Activated naive CD4-positive, alpha-beta T cell treated with anti-CD3 and anti-CD28 coated beads, Interleukin-2, amount 50 U/mL, for 24 hours (primary cell): ENCODE results near the gene NPAS3.
"Not testable (repeated sequence)": the region's sequence is repeated elsewhere in the genome, so short reads cannot be mapped to it uniquely, and the experiment has no call there.

Experiments
- H3K27ac Mint-ChIP-seq: one replicate; pipeline ENCODE4 v1.8.0; 2021; ENCODE audit warnings: mild to moderate bottlenecking, mixed read lengths
- H3K27me3 Mint-ChIP-seq: one replicate; pipeline ENCODE4 v1.8.0; 2021; ENCODE audit warnings: mixed read lengths
- H3K36me3 Mint-ChIP-seq: one replicate; pipeline ENCODE4 v1.8.0; 2021; ENCODE audit warnings: mixed read lengths
- H3K4me1 Mint-ChIP-seq: one replicate; pipeline ENCODE4 v1.8.0; 2021; ENCODE audit warnings: mixed read lengths
- H3K4me3 Mint-ChIP-seq: one replicate; pipeline ENCODE4 v1.8.0; 2021; ENCODE audit warnings: mild to moderate bottlenecking, mixed read lengths
- H3K9me3 Mint-ChIP-seq: one replicate; pipeline ENCODE4 v1.8.0; 2021; ENCODE audit warnings: mixed read lengths

Gene NPAS3

GRCh38 chr14:33068040-33068439 is 129.4 kb downstream of the NPAS3 start:
- H3K36me3 Mint-ChIP-seq = no peaks in the 10 kb centered on the region
- no peak overlapping the region for H3K27ac Mint-ChIP-seq
- H3K4me1 Mint-ChIP-seq = no peaks in the 10 kb centered on the region
- no peaks in the 10 kb centered on the region for H3K27me3 Mint-ChIP-seq
- peaks cover 6% of the 10 kb centered on the region for H3K9me3 Mint-ChIP-seq
- H3K4me3 Mint-ChIP-seq = no peak overlapping the region

- Mint-ChIP-seq H3K9me3 (peaks cover 6% of the 10 kb centered on the region), H3K27me3 (no peaks in the 10 kb centered on the region), H3K36me3 (no peaks in the 10 kb centered on the region), H3K27ac (no peak overlapping the region), H3K4me3 (no peak overlapping the region), H3K4me1 (no peaks in the 10 kb centered on the region)
Observed at GRCh38 chr14:33068626-33069025, 129.9 kb downstream of the NPAS3 start.

GRCh38 chr14:33070475-33070874 is 131.8 kb downstream of the NPAS3 start:
- peaks cover 6% of the 10 kb centered on the region for H3K9me3 Mint-ChIP-seq
- no peak overlapping the region for H3K27ac Mint-ChIP-seq
- H3K36me3 Mint-ChIP-seq = no peaks in the 10 kb centered on the region
- no peak overlapping the region for H3K4me3 Mint-ChIP-seq
- no peaks in the 10 kb centered on the region for H3K27me3 Mint-ChIP-seq
- H3K4me1 Mint-ChIP-seq = no peaks in the 10 kb centered on the region

GRCh38 chr14:33073023-33073422 is 134.3 kb downstream of the NPAS3 start:
- Mint-ChIP-seq H3K27me3 (no peaks in the 10 kb centered on the region), H3K36me3 (no peaks in the 10 kb centered on the region), H3K27ac (no peak overlapping the region), H3K4me1 (no peaks in the 10 kb centered on the region), H3K4me3 (no peak overlapping the region), H3K9me3 (no peaks in the 10 kb centered on the region)

- Mint-ChIP-seq H3K36me3 (no peaks in the 10 kb centered on the region), H3K27ac (no peak overlapping the region), H3K4me3 (no peak overlapping the region), H3K9me3 (no peaks in the 10 kb centered on the region), H3K27me3 (no peaks in the 10 kb centered on the region), H3K4me1 (no peaks in the 10 kb centered on the region)
Observed at GRCh38 chr14:33081259-33081658, 142.6 kb downstream of the NPAS3 start.

- Mint-ChIP-seq H3K4me3 (no peak overlapping the region), H3K36me3 (no peaks in the 10 kb centered on the region), H3K27ac (no peak overlapping the region), H3K27me3 (no peaks in the 10 kb centered on the region), H3K4me1 (no peaks in the 10 kb centered on the region), H3K9me3 (peaks cover 8% of the 10 kb centered on the region)
Observed at GRCh38 chr14:33085799-33086198, 147.1 kb downstream of the NPAS3 start.

GRCh38 chr14:33088274-33088673 is 149.6 kb downstream of the NPAS3 start:
- not testable (repeated sequence) for H3K4me3 Mint-ChIP-seq, H3K27ac Mint-ChIP-seq, H3K9me3 Mint-ChIP-seq, H3K4me1 Mint-ChIP-seq, H3K36me3 Mint-ChIP-seq, H3K27me3 Mint-ChIP-seq

- Mint-ChIP-seq H3K36me3 (no peaks in the 10 kb centered on the region), H3K27me3 (no peaks in the 10 kb centered on the region), H3K27ac (no peak overlapping the region), H3K4me1 (no peaks in the 10 kb centered on the region), H3K9me3 (no peaks in the 10 kb centered on the region), H3K4me3 (no peak overlapping the region)
Observed at GRCh38 chr14:33098016-33098415, 159.3 kb downstream of the NPAS3 start.

- no peak overlapping the region for H3K27ac Mint-ChIP-seq
- H3K4me3 Mint-ChIP-seq = no peak overlapping the region
- H3K36me3 Mint-ChIP-seq = no peaks in the 10 kb centered on the region
- no peaks in the 10 kb centered on the region for H3K4me1 Mint-ChIP-seq
- H3K27me3 Mint-ChIP-seq = no peaks in the 10 kb centered on the region
- H3K9me3 Mint-ChIP-seq = no peaks in the 10 kb centered on the region
Observed at GRCh38 chr14:33103489-33103888, 164.8 kb downstream of the NPAS3 start.

GRCh38 chr14:33103966-33104365 is 165.3 kb downstream of the NPAS3 start:
- Mint-ChIP-seq H3K9me3 (no peaks in the 10 kb centered on the region), H3K36me3 (no peaks in the 10 kb centered on the region), H3K4me3 (no peak overlapping the region), H3K27me3 (no peaks in the 10 kb centered on the region), H3K27ac (no peak overlapping the region), H3K4me1 (no peaks in the 10 kb centered on the region)

GRCh38 chr14:33110737-33111443 is 172.2 kb downstream of the NPAS3 start:
- no peaks in the 10 kb centered on the region for H3K4me1 Mint-ChIP-seq
- H3K27me3 Mint-ChIP-seq = no peaks in the 10 kb centered on the region
- H3K36me3 Mint-ChIP-seq = no peaks in the 10 kb centered on the region
- H3K27ac Mint-ChIP-seq = no peak overlapping the region
- H3K9me3 Mint-ChIP-seq = no peaks in the 10 kb centered on the region
- no peak overlapping the region for H3K4me3 Mint-ChIP-seq

- no peaks in the 10 kb centered on the region for H3K27me3 Mint-ChIP-seq
- no peaks in the 10 kb centered on the region for H3K36me3 Mint-ChIP-seq
- no peaks in the 10 kb centered on the region for H3K9me3 Mint-ChIP-seq
- H3K27ac Mint-ChIP-seq = no peak overlapping the region
- no peak overlapping the region for H3K4me3 Mint-ChIP-seq
- no peaks in the 10 kb centered on the region for H3K4me1 Mint-ChIP-seq
Observed at GRCh38 chr14:33114331-33114730, 175.7 kb downstream of the NPAS3 start.

GRCh38 chr14:33118668-33119067 is 180.0 kb downstream of the NPAS3 start:
- no peak overlapping the region for H3K27ac Mint-ChIP-seq
- peaks cover 5% of the 10 kb centered on the region for H3K9me3 Mint-ChIP-seq
- H3K27me3 Mint-ChIP-seq = peaks cover 3% of the 10 kb centered on the region
- H3K36me3 Mint-ChIP-seq = no peaks in the 10 kb centered on the region
- no peak overlapping the region for H3K4me3 Mint-ChIP-seq
- H3K4me1 Mint-ChIP-seq = no peaks in the 10 kb centered on the region

GRCh38 chr14:33120341-33120740 is 181.7 kb downstream of the NPAS3 start:
- Mint-ChIP-seq H3K4me3 (no peak overlapping the region), H3K27ac (no peak overlapping the region), H3K27me3 (peaks cover 3% of the 10 kb centered on the region), H3K9me3 (peaks cover 5% of the 10 kb centered on the region), H3K4me1 (no peaks in the 10 kb centered on the region), H3K36me3 (no peaks in the 10 kb centered on the region)

- Mint-ChIP-seq H3K27me3 (peaks cover 3% of the 10 kb centered on the region), H3K4me3 (no peak overlapping the region), H3K27ac (no peak overlapping the region), H3K4me1 (no peaks in the 10 kb centered on the region), H3K9me3 (peaks cover 5% of the 10 kb centered on the region), H3K36me3 (no peaks in the 10 kb centered on the region)
Observed at GRCh38 chr14:33120966-33121365, 182.3 kb downstream of the NPAS3 start.

GRCh38 chr14:33123281-33123680 is 184.6 kb downstream of the NPAS3 start:
- H3K9me3 Mint-ChIP-seq = peaks cover 5% of the 10 kb centered on the region
- no peaks in the 10 kb centered on the region for H3K4me1 Mint-ChIP-seq
- no peak overlapping the region for H3K4me3 Mint-ChIP-seq
- H3K27me3 Mint-ChIP-seq = peaks cover 3% of the 10 kb centered on the region
- no peak overlapping the region for H3K27ac Mint-ChIP-seq
- no peaks in the 10 kb centered on the region for H3K36me3 Mint-ChIP-seq

- H3K36me3 Mint-ChIP-seq = no peaks in the 10 kb centered on the region
- H3K27ac Mint-ChIP-seq = no peak overlapping the region
- H3K27me3 Mint-ChIP-seq = no peaks in the 10 kb centered on the region
Observed at GRCh38 chr14:33126433-33126832, 187.8 kb downstream of the NPAS3 start.

More at GRCh38 chr14:33126433-33126832, 187.8 kb downstream of the NPAS3 start:
- Mint-ChIP-seq H3K4me3 (no peak overlapping the region), H3K9me3 (no peaks in the 10 kb centered on the region), H3K4me1 (no peaks in the 10 kb centered on the region)
